COR-L47 (cell line): ENCODE measurements around the gene COG3.
A peak's percentile ranks its signal among the peaks of the same experiment; 100 is the strongest.

Source experiments
- DNase-seq: peaks from one replicate; lab custom pipeline; 2025; lab: John Stamatoyannopoulos, UW

Gene COG3

DNA sequence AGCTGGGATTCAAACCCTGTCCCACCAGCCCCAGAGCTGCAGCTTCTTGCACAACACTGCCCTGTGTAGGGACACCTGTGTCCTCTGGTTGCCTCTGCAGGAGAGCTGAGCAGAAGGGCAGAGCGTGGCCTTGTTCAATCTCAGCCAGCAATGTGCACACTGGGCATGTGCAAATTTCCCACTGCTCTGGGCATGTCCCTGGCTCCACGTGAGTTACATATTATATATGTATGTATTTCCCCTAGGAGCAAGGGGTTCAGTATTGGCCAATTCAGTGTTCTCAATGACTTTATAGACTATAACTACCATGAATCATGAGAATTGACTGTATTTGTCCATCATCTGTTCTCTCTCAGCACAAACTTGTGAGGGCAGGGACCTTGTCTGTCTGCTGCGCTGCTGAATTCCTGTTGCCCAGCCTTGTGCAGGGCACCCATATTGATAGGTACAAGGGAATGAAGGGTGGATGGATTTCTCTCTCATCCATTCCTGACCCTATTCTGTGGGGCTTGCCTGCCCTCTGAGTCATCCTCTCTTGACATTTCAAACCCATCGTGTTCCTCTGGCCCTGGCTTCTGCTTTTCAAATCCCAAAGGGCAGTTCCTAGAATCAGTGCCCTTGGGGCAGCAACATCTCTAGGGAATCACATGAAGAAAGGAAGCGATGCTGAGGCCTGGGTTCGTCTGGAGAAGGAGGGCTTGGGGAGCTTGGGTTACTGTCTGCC, 81.1 kb downstream of the COG3 start:
- no peak for DNase-seq

DNA sequence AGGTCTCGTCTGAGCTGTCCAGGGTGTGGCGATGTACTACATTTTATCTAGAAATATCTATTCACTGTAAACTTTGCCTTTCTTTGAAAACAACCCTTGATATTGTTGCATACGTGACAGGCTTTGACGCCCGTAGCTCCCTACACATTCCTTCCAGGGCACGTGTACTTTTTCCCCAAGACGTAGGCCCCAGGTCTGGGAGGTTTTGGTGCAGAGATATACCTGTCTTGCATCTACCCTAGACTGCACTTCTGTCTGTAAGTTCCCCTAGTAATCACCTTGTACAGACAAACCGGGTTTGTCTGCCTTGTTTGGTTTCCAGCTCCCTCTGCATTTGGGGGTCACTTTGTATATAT, 81.6 kb downstream of the COG3 start:
- DNase-seq: no peak

GRCh38 chr13:45548281-45548680, 83.5 kb downstream of the COG3 start:
- DNase-seq: no peak

- DNase-seq: no peak
Observed at GRCh38 chr13:45554604-45555109, 89.9 kb downstream of the COG3 start.

DNA sequence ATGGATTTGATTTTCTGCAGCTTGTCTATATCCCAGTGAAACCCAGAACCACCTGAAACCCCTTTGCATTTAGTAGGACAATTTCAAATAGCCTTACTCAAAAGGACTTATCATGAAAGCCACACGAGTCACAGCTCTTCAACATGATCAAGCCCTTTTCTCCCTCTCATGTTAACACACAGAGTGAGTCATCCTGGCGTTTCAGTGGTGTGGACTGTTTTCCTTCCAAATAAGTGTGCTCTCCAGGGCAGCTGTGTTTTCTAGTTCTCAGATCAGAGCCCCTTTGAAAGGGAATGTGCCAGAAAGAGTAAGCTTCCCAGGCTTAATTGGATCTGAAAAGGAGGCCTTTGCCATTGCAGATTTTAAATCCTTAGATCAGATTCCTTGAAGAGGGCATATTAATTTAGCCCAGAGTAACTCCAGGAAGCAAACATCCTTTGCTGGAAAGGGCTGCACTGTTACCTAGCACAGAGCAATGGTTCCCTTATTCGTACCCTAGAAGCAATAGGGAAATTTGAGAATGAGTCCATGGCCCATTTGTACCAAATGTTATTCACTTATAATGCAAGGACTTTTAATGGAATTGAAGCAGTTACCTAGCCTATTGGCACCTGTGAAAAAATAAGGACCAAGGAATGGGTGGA, 99.5 kb downstream of the COG3 start:
- DNase-seq: no peak

GRCh38 chr13:45565331-45565730, 100.6 kb downstream of the COG3 start:
- no peak for DNase-seq

- no peak for DNase-seq
Observed at GRCh38 chr13:45575146-45575829, 110.5 kb downstream of the COG3 start.

DNA sequence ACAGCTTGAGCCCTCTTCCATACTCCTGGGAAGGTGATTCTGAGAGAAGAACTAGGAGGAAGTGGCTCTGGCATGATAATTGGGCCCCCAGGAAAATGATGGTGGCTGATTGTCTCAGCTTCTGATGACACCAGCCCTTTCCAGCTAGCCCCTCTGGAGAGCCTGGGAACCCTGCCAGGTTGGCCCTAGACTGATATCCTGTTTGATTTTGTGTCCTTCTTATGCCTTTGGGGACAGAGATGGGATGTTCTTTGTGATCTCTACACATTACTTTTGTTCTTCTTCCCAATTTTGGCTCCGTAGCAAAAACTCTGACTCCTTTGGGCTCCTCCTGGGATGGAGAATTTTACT, 111.1 kb downstream of the COG3 start:
- DNase-seq: peak; percentile 66

DNA sequence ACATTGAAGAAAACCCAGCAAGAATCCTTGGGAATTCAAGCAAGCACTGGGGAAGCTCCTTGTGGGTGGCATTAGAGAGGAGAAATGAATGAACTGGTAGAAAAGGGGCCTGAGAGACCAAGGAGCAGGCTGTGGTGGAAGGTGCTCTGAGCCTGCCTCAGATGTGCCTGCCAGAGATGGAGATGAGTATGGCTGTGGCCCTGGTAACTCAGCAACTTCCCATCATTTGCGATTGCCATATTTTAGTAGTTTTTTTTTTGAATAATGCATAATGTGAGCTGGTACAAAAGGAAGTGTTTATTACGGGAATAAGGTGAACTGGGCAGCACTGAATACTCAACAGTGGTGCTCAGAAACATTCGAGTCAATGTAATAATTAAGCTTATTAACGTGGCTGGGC, 111.7 kb downstream of the COG3 start:
- no peak for DNase-seq

DNA sequence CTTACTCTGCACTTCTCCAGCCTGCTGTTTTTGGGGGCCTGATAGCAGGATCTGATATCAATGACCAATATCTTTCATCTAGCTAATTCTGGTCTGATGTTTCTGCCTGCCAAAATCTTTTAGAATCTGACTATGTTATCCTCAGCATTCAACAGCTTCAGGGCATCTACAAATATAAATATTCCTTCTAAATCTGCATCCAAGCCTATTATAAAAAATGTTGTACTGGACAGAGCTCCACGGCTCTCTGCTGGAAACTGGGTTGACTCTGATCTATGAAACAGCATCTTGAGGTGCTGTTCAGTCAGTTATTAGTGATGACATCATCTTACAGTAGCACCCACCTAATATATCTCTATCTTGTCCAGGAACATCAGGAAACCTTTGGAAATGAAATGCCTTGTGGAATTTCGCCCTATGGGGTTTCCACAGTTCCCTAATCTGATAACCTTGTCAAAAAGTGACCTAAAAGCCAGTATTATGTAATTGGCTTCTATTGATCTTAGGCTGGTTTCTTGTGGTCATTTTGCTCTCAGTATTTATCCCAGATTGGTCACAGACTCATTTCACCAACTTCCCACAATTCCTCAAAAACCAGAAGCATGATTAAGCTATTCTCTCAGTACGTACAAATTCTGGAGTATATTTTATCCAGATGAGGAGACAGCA, 117.8 kb downstream of the COG3 start:
- DNase-seq: no peak

GRCh38 chr13:45584816-45585215, 120.1 kb downstream of the COG3 start:
- DNase-seq: no peak
